Renal cortex interstitium (tissue), 15 donors: ENCODE results near the gene CD1B. TPM values are rescaled to one million over a fixed set of nuclear protein-coding genes. Genes with fewer than 3 reads are reported as not detected.
"Not testable (repeated sequence)": the region's sequence is repeated elsewhere in the genome, so short reads cannot be mapped to it uniquely, and the experiment has no call there.

Experiments
- DNase-seq, 11 donors: peaks; one replicate each; pipeline ENCODE4 v3.0.0-alpha.2; 2013; ENCODE audit warnings: low read depth in 9 of 11, low spot score in 4 of 11; ENCODE audit errors: extremely low read depth in 1 of 11
- long read RNA-seq, 16 experiments: transcript quantifications; one replicate each; lab custom pipeline, GENCODE V29; 2026
- polyA plus RNA-seq, 3 donors: library from polyadenylated mRNA; unstranded; fragments of 120-200 nt; gene quantifications; one replicate each; pipeline ENCODE4 v1.2.1, GENCODE V29; 2013; ENCODE audit not compliant: insufficient read length in 3 of 3

CD1B gene
- not detected for polyA plus RNA-seq
- long read RNA-seq, donor 1 = 0 reads
- long read RNA-seq, donor 2, partial matches to known transcripts = 0 of 1 reads
- long read RNA-seq, donor 2, other reads (novel, unspliced or antisense) = 0 of 1 reads
- long read RNA-seq, donor 3 = 0 reads
- long read RNA-seq, donor 4 = 0 reads
- long read RNA-seq, donor 5 = 0 reads
- long read RNA-seq, donor 6 = 0 reads
- long read RNA-seq, donor 7 = 0 reads
- long read RNA-seq, donor 8 = 0 reads
- long read RNA-seq, donor 9 = 0 reads
- long read RNA-seq, donor 10 = 0 reads
- long read RNA-seq, donor 11 = 0 reads
- long read RNA-seq, donor 12 = 0 reads
- long read RNA-seq, donor 13 = 0 reads
- long read RNA-seq, donor 14 = 0 reads
- long read RNA-seq, donor 15 = 0 reads
- long read RNA-seq, donor 16, partial matches to known transcripts = 0 of 1 reads
- long read RNA-seq, donor 16, other reads (novel, unspliced or antisense) = 0 of 1 reads

- DNase-seq = no peak
These were observed at the start of gene CD1B for GRCh38 chr1:158331481-158332150. Gene CD1B (minus strand): TSS chr1:158331531. CDS start chr1:158331423, 108 bp downstream.

GRCh38 chr1:158374860-158375259, 43.5 kb upstream of the CD1B start:
- DNase-seq = no peak

GRCh38 chr1:158374101-158374500, 42.8 kb upstream of the CD1B start:
- DNase-seq = not testable (repeated sequence)

- DNase-seq = no peak
These were observed 40.0 kb upstream of the CD1B start for GRCh38 chr1:158371188-158371953.

- DNase-seq = no peak
These were observed 35.5 kb upstream of the CD1B start for GRCh38 chr1:158366783-158367182.

DNA sequence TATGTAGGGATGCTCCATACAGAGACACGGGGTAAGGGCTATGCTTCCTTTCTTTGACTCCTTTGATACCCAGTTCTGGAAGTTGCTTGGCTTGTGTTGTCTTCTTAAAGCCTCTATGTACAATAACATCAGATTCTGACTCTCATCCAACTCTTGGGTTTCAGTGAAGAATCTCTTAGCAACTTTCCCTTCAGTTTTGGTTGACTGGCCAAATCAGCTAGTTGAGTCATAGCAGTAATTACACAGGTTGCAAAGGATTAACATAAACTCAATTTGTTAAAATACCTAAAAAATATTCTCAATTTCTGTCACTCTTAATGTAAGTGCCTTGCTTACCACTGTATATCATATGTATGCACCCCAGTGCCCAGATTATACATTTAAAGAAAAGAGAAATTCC, 31.6 kb upstream of the CD1B start:
- DNase-seq = no peak

DNA sequence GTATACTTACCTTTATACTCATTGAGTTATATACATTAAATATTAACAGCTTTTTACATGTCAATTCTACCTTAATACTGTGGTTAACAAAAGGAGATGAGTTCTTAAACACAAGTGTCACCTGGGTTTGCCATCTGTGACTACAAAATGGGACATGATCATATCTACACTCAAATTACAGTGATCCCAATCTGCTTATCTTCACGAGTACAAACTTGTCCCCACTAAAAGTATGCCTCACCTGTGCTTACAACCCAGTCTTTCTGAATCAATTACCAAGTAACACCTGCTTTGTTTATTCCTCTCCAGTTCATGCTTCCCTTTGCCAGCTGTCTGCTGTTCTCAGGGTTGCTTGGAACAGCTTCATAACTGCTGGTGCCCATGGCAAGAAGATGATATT, 31.2 kb upstream of the CD1B start:
- DNase-seq = no peak

DNA sequence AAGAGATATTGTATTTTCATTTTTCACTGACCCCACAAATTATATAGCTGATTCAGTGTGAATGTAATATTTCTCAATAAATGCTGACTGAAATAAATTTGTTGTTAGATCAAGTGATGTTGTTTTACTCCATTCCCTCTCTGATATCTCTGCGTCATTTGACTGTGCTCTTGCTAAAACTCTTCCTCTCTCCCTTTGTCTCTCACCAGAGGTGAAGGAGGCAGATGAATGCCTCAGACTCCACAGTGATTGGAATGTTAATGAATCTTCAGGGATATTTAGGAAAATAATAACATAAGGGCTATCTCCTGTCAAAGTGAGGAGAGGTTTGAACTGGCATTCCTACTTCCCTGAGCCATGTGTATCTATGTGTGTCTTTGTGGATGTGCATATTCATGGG, 26.1 kb upstream of the CD1B start:
- no peak for DNase-seq

GRCh38 chr1:158356616-158357015, 25.3 kb upstream of the CD1B start:
- no peak for DNase-seq

GRCh38 chr1:158355773-158356285, 24.5 kb upstream of the CD1B start:
- DNase-seq = no peak

DNA sequence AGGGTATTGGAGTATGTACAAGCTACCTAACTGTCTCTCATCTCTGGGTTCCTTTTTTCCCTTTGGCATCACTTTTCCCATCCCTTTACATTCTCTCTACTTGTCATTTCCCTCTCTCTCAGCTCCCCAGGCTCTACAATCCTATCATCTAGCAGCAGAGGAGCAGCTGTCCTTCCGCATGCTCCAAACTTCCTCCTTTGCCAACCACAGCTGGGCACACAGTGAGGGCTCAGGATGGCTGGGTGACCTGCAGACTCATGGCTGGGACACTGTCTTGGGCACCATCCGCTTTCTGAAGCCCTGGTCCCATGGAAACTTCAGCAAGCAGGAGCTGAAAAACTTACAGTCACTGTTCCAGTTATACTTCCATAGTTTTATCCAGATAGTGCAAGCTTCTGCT, 22.9 kb upstream of the CD1B start:
- DNase-seq = no peak

GRCh38 chr1:158353303-158354075, 22.2 kb upstream of the CD1B start, which contains the start of gene CD1E:
Gene CD1E (plus strand): TSS chr1:158353894. CDS start chr1:158353989, 95 bp downstream.
- no peak for DNase-seq

DNA sequence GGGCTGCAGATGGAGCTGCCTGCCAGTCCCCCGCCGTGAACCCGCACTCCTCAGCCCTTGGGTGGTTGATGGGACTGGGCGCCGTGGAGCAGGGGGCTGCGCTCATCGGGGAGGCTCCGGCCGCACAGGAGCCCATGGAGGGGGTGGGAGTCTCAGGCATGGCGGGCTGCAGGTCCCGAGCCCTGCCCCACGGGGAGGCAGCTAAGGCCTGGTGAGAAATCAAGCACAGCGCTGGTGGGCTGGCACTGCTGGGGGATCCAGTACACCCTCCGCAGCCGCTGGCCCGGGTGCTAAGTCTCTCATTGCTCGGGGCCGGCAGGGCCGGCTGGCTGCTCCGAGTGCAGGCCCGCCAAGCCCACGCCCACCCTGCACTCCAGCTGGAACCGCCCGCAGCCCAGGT, 17.6 kb upstream of the CD1B start:
- not testable (repeated sequence) for DNase-seq

- DNase-seq = not testable (repeated sequence)
These were observed 5.1 kb upstream of the CD1B start for GRCh38 chr1:158336413-158336812.

GRCh38 chr1:158335213-158335532, 3.8 kb upstream of the CD1B start:
- no peak for DNase-seq

DNA sequence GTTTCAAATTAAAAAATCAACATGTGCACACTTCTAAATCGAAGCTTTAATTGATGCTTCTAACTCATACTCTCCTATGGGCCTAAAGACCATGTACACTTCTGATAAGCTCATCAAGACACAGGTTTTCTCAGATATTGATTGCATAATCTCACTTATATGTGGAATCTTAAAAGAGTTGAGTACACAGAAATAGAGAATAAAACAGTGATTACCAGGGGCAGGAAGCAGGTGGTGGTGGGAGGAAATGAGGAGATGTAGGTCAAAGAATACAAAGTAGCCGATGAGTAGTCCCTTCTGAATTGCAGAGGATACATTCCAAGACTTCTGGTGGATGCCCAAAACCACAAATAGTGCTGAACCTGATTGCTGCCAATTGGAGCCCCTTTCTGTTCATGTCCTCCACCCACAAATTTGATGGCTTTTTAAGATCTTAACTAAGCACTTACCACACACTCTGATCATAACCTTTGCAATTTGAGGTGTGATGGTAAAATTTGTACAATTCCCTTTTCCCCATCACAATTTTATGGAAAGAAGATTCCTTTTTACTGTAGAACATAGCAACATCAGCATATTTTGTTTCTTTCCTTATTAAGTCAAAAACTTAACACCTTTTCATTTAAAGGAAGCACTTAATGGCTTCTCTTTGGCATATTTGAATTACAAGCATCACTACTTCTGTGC, 3.3 kb upstream of the CD1B start:
- DNase-seq = no peak

GRCh38 chr1:158333405-158334155, 2.2 kb upstream of the CD1B start:
- no peak for DNase-seq

DNA sequence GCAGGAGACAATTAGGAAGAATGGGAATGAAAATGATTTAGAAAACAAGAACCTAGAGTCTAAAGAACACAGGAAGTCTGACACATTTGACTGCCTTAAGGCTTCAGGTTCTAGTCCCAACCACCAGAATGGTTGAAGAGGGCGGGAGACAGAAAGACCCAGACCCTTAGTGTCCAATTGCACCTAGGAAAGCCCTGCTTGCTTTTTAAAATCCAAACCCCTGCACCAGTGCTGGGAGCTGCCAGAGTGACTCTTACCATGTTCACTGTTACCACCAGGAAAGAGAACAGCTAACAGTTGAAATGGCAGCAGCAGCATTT, 265 bp downstream of the CD1B start:
- DNase-seq = no peak
